Gastrocnemius medialis (tissue), 4 donors: Measurements from ENCODE around the gene COL27A1.

Experiments
- POLR2A ChIP-seq, 2 donors: fragments of 450-650 bp; IDR thresholded peaks; one replicate each; pipeline ENCODE4 v1.6.1; 2017; ENCODE audit warnings: antibody characterized with exemption in 2 of 2, mild to moderate bottlenecking in 2 of 2, moderate library complexity in 2 of 2
- TF ChIP-seq, protein P1 (sequence below), 5 experiments: fragments of 450-650 bp in 3 of 5; fragments of 200-600 bp in 2 of 5; sonication (generic) in 2 of 5; IDR thresholded peaks in 4 of 5; conservative IDR thresholded peaks in 1 of 5; 1 replicate in 4 of 5; 2 replicates in 1 of 5; pipeline ENCODE4 v1.5.1; 2016 to 2019; ENCODE audit warnings: antibody characterized with exemption in 5 of 5, mild to moderate bottlenecking in 3 of 5, moderate library complexity in 3 of 5

DNA sequence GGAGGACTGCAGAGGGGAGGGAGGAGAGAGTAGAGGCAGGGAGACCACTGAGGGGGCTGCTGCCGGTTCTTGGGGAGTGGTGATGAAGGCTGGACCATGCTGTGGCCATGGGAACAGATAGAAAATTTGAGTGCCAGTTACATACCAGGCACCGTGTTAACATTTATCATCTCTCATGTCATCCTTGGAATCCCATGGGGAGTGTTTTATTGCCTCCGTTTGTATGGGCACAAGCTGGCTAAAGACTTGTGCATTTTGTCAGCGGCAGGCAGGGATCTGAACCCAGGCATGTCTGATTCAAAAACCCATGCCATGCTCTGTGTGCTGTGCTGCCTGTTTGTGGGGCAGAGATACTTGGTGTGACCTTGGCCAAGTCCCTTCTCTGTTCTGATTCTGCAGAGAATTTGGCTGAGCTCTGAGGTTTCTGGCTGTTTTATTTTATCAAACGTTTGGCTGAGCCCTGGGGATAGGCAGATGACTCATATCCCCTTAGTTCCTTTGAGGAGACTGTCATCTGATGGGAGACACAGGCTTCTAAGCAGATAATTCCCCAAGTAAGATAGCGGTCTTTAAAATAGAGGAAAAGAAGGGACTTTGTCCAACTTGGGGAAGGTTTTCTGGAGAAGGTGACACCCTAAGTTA lies 22.2 kb downstream of the COL27A1 start:
- TF ChIP-seq POLR2A (IDR thresholded peaks at IDR 0.05) = no peak
- TF ChIP-seq, protein P1, sequence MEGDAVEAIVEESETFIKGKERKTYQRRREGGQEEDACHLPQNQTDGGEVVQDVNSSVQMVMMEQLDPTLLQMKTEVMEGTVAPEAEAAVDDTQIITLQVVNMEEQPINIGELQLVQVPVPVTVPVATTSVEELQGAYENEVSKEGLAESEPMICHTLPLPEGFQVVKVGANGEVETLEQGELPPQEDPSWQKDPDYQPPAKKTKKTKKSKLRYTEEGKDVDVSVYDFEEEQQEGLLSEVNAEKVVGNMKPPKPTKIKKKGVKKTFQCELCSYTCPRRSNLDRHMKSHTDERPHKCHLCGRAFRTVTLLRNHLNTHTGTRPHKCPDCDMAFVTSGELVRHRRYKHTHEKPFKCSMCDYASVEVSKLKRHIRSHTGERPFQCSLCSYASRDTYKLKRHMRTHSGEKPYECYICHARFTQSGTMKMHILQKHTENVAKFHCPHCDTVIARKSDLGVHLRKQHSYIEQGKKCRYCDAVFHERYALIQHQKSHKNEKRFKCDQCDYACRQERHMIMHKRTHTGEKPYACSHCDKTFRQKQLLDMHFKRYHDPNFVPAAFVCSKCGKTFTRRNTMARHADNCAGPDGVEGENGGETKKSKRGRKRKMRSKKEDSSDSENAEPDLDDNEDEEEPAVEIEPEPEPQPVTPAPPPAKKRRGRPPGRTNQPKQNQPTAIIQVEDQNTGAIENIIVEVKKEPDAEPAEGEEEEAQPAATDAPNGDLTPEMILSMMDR (IDR thresholded peaks at IDR 0.05 in 4 of 5, conservative IDR thresholded peaks at IDR 0.05 in 1 of 5) = no peak
